ENCODE measurements around the gene COL4A4. TPM values are rescaled to one million over a fixed set of nuclear protein-coding genes. Genes with fewer than 3 reads are reported as not detected.

Gene COL4A4
- total and polyA plus RNA-seq, 2 donors (not counting 1 experiment from before 2014, with no cell fraction given), result 6.2 to 30.2 TPM

- DNase-seq, result no peak
- no CpG with 5 or more reads among the region's 1 CpG for WGBS (ENCODE audit: insufficient coverage)
- Histone ChIP-seq H2AFZ (ENCODE audit: insufficient read depth, low read depth, low read length, poor library complexity, severe bottlenecking) (no peak overlapping the region), H3K36me3 (replicated peaks in 1 of 2; ENCODE audit: control extremely low read depth in 1 of 2, control insufficient read depth in 1 of 2, extremely low read depth in 1 of 2, insufficient read depth in 2 of 2, low read length in 1 of 2) (peaks cover 0 to 14% of the 10 kb centered on the region in 2 experiments), H4K20me1 (ENCODE audit: control insufficient read depth, insufficient read depth, low read length, poor library complexity, severe bottlenecking) (no peaks in the 10 kb centered on the region), H3K27ac (ENCODE audit: low read length in 2 of 2) (no peak overlapping the region), H3K9ac (ENCODE audit: low read length) (no peak overlapping the region), H3K27me3 (replicated peaks in 1 of 4; ENCODE audit: control extremely low read depth in 1 of 4, control insufficient read depth in 3 of 4, insufficient read depth in 4 of 4, low read length in 3 of 4) (no peaks in the 10 kb centered on the region), H3K4me3 (ENCODE audit: control extremely low read depth in 1 of 5, extremely low read depth in 1 of 5, insufficient read depth in 1 of 5, low read depth in 2 of 5, low read length in 4 of 5) (no peak overlapping the region), H3K9me3 (ENCODE audit: control extremely low read depth in 1 of 3, control insufficient read depth in 2 of 3, insufficient read depth in 1 of 3, low read length in 2 of 3) (peaks cover 0 to 5% (median 3%) of the 10 kb centered on the region in 3 donors), H3K79me2 (ENCODE audit: control insufficient read depth, insufficient read depth, low read length) (no peaks in the 10 kb centered on the region), H3K4me2 (replicated peaks; ENCODE audit: low read depth, low read length, poor library complexity, severe bottlenecking) (no peak overlapping the region), H3K4me1 (ENCODE audit: control insufficient read depth in 2 of 2, insufficient read depth in 2 of 2, low read length in 2 of 2) (no peaks in the 10 kb centered on the region)
- Mint-ChIP-seq H3K4me1 (no peaks in the 10 kb centered on the region), H3K9me3 (ENCODE audit: insufficient read depth) (peaks cover 3% of the 10 kb centered on the region), H3K27me3 (no peaks in the 10 kb centered on the region), H3K27ac (no peak overlapping the region), H3K4me3 (no peak overlapping the region)
- TF ChIP-seq EZH2 (IDR thresholded peaks at IDR 0.05; ENCODE audit: borderline replicate concordance, insufficient read depth, low read depth, low read length, poor library complexity, severe bottlenecking), result no peak
- CTCF ChIA-PET, result interaction anchor here (1.0 kb wide), 1 partner anchor 95 kb away, joined by 3 read pairs; no protein-coding TSS in a partner anchor
- no peak for ATAC-seq (ENCODE audit: low read depth)
- intact Hi-C loops (cut with micrococcal nuclease), result no loop called here
- POLR2A ChIA-PET, result no interaction called here
These were observed 20.1 kb downstream of the COL4A4 start for GRCh38 chr2:227143895-227144294.

GRCh38 chr2:227141301-227141700, 22.7 kb downstream of the COL4A4 start:
- DNase-seq (no peak), ATAC-seq (ENCODE audit: low read depth) (no peak)
- WGBS (ENCODE audit: insufficient coverage), result no CpG with 5 or more reads among the region's 4 CpGs
- Mint-ChIP-seq H3K4me3 (no peak overlapping the region), H3K27ac (no peak overlapping the region), H3K9me3 (ENCODE audit: insufficient read depth) (no peaks in the 10 kb centered on the region), H3K27me3 (no peaks in the 10 kb centered on the region), H3K4me1 (no peaks in the 10 kb centered on the region)
- H4K20me1 ChIP-seq (ENCODE audit: control insufficient read depth, insufficient read depth, low read length, poor library complexity, severe bottlenecking), result no peaks in the 10 kb centered on the region
- H3K4me3 ChIP-seq (ENCODE audit: control extremely low read depth in 1 of 5, extremely low read depth in 1 of 5, insufficient read depth in 1 of 5, low read depth in 2 of 5, low read length in 4 of 5), result no peak overlapping the region
- POLR2A ChIA-PET, result no interaction called here
- H3K4me1 ChIP-seq (ENCODE audit: control insufficient read depth in 2 of 2, insufficient read depth in 2 of 2, low read length in 2 of 2), result no peaks in the 10 kb centered on the region
- H3K4me2 ChIP-seq (replicated peaks; ENCODE audit: low read depth, low read length, poor library complexity, severe bottlenecking), result no peak overlapping the region
- intact Hi-C loops (cut with micrococcal nuclease), result no loop called here
- H3K27ac ChIP-seq (ENCODE audit: low read length in 2 of 2), result no peak overlapping the region
- H3K27me3 ChIP-seq (replicated peaks in 1 of 4; ENCODE audit: control extremely low read depth in 1 of 4, control insufficient read depth in 3 of 4, insufficient read depth in 4 of 4, low read length in 3 of 4), result no peaks in the 10 kb centered on the region
- no peaks in the 10 kb centered on the region for H3K9me3 ChIP-seq (ENCODE audit: control extremely low read depth in 1 of 3, control insufficient read depth in 2 of 3, insufficient read depth in 1 of 3, low read length in 2 of 3)
- no peaks in the 10 kb centered on the region for H3K79me2 ChIP-seq (ENCODE audit: control insufficient read depth, insufficient read depth, low read length)
- peaks cover 0 to 10% of the 10 kb centered on the region in 2 experiments for H3K36me3 ChIP-seq (replicated peaks in 1 of 2; ENCODE audit: control extremely low read depth in 1 of 2, control insufficient read depth in 1 of 2, extremely low read depth in 1 of 2, insufficient read depth in 2 of 2, low read length in 1 of 2)
- no peak overlapping the region for H3K9ac ChIP-seq (ENCODE audit: low read length)
- no peak overlapping the region for H2AFZ ChIP-seq (ENCODE audit: insufficient read depth, low read depth, low read length, poor library complexity, severe bottlenecking)
- TF ChIP-seq EZH2 (IDR thresholded peaks at IDR 0.05; ENCODE audit: borderline replicate concordance, insufficient read depth, low read depth, low read length, poor library complexity, severe bottlenecking) (no peak), CTCF (IDR thresholded peaks at IDR 0.05) (no peak)
- CTCF ChIA-PET, result interaction anchor here (2.6 kb wide), 1 partner anchor 97 kb away, joined by 12 read pairs; no protein-coding TSS in a partner anchor

All from B cell (primary cell).